Femur (tissue), 1 donor: ENCODE measurements around the gene WDR17.
A peak's percentile ranks its signal among the peaks of the same experiment; 100 is the strongest.

Experiments used
- DNase-seq: peaks from one replicate; pipeline ENCODE4 v3.0.0-alpha.2; 2017

WDR17 gene

DNA sequence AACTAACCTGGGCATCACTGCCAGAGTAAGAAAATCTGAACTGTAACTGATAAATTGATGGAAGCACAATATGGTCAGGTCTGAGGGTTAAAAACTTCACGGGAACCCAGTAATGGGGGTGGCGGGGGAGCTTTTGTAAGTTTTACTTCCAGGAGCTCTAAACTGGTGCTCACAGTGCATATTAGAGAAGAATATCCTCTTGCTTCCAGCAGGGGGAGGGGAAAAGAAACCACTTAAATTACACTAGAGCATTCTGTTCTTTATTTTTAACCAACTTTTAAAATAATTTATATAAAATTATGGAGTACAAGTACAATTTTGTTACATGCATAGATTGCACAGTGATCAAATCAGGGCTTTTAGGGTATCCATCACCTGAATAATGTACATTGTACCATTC, 33.7 kb downstream of the WDR17 start:
- no peak for DNase-seq

DNA sequence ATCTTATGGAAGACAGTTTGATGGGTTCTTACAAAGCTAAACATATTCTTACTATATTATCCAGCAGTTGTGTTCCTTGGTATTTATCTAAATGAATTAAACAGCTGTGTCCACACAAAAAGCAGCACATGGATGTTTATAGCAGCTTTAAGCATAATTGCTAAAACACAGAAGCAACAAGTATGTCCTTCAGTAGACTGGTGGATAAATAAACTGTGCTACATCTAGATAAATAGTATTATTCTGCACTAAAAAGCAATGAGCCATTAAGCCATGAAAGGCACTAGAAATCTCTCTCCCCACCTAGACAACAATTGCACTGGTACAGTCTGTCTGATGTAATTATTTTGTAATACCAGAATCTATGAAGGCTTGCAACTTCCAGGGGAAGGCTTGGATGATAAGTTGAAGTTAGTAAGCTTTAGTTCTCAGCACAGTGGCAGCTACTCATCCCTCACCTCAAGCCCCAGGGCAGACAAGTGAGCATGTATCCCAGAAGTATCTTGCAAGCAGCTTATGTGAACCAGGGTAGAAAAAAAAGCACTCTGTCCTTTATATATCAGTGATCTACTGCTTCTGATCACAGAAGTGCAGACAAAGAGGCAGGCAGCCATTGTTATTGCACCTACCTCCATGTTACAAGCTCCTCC, 36.9 kb downstream of the WDR17 start:
- no peak for DNase-seq

DNA sequence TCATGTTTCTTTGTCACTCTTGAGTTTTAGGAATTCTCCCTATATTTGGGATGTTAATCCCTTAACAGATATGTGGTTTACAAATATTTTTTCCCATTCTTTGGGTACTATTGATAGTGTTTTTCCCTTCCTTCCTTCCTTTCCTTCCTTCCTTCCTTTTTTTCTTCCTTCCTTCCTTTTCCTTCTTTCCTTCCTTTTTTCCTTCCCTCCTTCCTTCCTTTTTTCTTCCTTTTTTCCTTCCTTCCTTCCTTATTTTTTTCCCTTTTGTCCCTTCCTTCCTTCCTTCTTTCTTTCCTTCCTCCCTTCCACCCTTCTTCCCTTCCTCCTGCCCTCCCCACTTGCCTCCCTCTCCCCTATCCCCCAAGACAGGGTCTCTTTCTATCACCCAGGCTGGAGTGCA, 42.1 kb downstream of the WDR17 start:
- no peak for DNase-seq

DNA sequence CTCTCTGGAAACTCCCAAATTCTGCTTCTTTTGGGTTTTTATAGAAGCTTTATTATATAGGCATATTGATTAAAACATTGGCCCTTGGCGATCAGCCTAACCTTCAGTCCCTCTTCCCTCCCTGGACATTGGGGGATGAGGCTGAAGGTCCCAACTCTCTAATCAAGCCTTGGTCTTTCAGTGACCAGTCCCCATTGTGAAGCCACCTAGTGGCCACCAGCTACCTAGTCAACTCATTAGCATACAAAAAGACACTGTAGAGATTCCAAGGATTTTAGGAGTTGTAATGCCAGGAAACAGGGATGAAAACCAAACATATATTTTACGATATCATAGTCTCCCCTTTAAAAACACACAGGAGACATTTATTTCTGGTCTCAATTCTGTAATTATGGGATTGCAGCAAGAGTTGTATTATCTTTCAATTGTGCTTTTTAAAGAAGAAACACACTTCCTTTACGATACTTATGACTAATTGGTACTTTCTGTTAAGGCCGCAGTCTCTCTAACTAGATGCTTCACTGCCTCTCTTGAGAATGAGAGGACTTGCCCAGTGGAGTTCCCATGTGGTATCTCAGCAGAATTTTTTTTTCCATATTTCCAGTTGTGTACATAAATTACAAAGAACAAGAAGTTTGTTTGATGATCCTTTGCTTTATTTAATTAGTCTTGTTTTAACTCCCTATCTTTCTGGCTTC, 58.2 kb downstream of the WDR17 start:
- peak; percentile 19 for DNase-seq

DNA sequence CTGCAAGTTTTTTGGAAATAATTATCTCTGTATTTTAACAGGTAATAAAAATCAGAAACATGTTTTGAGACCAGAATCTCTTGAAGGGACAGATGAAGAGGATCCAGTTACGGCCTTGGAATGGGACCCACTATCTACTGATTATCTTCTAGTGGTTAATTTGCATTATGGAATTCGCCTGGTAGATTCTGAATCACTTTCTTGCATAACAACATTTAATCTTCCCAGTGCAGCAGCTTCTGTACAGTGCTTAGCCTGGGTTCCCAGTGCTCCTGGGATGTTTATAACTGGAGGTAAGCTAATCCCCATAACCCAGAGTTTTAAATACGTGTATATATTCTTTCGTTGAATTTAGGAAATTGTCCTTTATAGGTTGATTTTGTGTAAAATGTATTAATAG, 59.4 kb downstream of the WDR17 start:
- no peak for DNase-seq

DNA sequence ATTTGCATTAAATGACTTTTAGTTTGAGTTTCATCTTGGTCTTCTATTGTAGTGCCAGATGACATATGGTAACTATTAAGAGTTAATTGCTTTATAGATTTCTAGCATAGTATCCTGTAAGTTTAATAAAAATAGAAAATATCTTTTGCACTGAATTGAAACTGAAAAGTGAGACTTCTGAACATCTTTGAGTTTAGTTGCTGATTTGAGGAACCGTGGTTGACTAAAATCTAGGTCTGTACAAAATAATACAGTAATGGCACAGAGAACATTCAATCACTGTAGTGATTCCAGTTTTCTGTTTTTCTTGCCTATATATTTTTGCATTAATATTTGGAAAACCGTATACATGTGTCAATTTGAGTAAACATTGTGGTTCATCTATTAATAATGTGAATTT, 69.0 kb downstream of the WDR17 start:
- no peak for DNase-seq

DNA sequence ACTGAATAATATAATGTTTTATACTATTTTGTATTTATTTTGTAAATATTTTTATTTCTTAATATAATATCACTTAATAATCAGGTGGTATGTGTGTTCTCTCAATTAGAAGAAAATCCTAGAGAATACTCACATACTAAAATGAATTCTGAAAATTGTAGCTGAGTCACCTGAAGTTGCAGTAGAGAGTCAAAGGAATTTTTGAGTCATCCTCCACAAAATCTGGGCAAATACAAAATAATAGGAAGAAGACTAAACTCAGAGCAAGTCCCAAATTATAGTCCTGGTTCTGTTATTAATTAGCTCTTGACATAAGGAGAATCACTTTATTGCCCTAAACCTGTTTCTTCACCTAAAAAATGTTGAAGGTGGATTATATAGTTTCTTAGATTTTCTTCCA, 72.0 kb downstream of the WDR17 start:
- DNase-seq, result no peak

DNA sequence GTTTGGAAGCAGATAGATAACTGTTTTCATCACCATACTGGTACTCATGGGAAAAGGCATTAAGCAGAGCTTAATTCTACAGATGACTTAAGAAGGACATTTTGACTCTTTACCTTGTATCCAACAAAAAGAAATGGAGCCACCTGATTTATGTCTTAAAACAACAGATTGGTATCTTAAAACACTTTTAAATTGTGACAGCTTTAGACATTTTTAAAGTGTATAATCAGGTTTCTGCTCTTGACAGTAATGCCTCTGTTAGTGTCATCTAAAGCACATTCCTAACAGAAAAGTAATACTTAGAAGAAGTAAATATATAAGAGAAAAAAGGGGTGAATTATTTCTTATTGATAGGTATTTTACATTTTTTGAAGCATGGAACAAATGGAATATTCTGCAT, 73.9 kb downstream of the WDR17 start:
- DNase-seq, result no peak

DNA sequence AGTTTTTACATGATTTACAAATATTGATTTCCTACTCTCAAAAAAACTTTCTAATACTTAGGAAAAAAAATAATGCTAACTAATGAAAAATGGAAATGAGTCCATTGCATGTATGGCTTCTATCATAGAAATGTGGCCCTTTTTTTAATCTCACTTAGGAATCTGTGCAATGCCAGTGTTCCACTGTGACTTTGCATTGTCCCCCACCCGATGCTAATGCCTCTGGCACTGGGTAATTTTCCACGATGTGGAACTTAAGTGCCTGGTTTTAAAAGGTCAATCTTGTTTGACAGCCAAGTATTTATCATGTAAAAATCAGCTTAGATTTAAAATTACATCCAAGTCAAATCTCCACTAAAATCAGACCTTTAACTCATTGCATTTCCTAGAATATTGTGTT, 76.6 kb downstream of the WDR17 start:
- no peak for DNase-seq

DNA sequence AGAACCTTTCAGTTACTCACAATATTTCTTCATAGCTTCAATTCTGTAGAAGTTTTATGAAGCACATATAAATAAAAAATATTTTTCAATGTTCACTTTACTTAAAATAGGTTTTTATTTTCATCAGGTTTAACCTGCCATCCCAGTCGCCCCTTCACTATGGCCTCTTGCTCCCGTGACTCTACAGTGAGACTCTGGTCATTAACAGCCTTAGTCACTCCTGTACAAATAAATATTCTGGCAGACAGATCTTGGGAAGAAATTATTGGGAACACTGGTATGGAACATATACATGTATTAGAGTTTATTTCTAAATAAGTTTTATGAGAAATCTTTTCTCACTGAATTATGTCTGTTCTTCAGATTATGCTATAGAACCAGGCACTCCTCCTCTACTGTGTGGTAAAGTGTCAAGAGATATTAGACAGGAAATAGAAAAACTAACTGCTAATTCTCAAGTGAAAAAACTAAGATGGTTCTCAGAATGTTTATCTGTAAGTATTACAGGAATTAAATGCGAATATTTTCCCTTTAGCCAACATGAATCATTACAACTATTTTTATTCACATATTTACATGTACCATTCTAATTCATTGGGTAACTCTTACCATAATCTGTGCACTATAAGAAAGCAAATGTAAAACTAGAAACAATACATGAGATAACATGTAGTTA, 84.2 kb downstream of the WDR17 start:
- DNase-seq, result no peak

DNA sequence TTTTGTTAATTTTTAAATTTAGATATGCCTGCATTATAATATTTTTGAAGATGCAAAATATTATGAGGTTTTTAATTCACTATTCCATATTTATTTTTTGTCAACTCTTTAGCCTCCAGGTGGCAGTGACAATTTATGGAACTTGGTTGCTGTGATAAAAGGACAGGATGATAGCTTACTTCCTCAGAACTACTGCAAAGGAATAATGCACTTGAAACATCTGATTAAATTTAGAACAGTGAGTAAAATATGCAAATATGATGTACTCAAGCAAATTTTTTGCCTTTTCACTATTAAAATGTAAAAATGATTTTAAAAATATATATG, 84.7 kb downstream of the WDR17 start:
- DNase-seq, result no peak

DNA sequence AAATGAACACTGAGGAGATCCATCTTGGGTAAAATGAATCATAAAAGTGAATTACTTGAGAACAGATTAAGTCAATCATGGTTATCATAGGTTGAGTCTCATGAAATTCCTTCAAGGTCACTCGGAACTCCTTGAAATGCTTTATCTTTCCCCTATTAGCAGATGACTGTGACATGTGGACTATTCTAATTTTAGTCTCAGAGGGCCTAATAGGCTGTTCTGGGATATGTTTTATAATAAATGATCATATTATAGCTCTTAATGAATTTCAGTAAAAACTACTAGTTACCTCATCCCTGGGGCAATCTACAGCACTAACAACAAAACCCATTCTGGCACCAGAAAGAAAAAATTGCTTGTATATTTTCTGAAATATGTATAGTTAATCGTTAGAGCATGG, 85.1 kb downstream of the WDR17 start:
- no peak for DNase-seq

DNA sequence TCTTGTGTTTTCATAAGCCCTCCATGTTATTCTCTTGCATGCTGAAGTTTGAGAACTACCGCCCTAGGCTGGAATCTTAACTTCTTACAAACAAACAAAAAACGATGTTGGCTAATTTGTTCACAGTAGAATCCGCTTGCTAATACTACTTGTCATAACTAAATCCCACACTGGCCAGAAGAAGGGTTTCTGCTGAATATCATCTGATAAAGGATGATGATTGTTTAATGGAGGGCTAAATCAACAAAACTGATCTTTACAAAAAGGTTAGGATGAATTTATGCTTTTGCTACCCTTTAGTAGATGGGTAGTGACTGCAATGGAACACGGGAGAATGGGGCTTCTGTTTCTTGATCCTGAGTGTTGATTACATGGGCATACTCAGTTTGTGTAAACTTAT, 87.5 kb downstream of the WDR17 start:
- DNase-seq, result no peak

DNA sequence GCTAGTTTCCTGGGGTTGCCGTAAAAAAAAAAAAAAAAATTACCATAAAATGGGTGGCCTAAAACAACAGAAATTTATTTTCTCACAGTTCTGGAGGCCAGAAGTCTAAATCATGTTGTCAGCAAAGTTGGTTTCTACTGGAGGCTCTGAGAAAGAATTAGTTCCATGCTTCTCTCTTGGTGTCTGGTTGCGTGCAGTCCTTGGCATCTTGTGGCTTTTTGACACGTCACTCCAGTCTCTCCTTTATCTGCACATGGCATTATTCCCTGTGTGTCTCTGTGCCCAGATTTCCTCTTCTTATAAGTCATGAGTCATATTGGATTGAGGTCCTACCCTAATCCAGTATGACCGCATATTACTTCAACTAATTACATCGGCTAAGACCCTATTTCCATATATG, 91.0 kb downstream of the WDR17 start:
- peak; percentile 16 for DNase-seq

DNA sequence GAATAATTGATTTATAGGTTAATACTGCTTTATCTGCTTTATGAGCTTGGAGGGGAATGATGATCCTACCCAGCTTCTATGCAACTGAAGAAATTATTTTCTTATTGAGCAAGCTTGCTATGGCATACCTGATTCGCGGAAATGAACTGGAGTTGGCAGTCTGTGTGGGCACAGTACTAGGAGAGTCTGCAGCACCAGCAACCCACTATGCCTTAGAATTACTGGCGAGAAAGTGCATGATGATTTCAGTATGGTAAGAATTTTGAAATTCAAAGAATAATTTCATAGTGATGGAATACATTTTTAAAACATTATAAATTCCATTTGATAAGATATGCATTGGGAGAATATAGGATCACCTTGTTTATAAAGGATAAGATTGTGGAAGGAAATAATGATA, 97.4 kb downstream of the WDR17 start:
- DNase-seq, result no peak

DNA sequence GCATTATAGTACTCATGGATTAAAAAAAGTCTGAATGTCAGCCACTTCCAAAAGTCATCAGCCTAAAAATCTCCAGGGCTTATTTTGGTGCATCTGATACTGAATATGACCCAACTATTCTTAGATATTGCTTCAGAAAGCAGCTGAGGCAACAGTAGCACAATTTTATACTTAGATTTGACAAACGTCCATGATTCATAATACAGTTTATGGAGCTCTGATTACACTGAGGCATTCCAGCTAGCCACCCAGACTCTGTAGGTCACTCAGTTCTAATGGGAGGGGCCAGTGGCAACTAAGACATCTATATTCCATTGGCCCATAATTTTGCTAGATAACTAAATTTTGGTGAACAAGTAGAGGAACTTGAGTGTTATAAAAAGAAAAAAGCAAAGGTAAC, 119.4 kb downstream of the WDR17 start:
- no peak for DNase-seq

DNA sequence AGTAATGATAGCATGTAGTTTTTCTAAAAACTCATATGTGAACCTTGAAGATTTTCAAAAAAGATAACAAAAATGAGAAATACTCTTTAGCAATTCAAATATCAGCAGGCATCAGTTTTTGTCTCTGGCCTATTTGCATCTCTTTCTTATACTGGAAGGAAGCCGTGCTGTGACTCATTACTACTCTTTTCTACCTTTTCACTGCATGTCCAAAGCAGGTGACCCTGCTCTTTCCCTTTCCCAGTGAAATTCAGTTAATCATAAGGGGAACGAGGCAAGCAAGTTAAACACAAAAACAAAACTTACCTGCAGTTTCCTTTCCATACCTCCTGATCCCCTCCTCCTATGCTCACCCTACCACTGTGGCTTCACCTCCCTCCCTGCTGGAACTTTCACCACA, 120.4 kb downstream of the WDR17 start:
- no peak for DNase-seq

DNA sequence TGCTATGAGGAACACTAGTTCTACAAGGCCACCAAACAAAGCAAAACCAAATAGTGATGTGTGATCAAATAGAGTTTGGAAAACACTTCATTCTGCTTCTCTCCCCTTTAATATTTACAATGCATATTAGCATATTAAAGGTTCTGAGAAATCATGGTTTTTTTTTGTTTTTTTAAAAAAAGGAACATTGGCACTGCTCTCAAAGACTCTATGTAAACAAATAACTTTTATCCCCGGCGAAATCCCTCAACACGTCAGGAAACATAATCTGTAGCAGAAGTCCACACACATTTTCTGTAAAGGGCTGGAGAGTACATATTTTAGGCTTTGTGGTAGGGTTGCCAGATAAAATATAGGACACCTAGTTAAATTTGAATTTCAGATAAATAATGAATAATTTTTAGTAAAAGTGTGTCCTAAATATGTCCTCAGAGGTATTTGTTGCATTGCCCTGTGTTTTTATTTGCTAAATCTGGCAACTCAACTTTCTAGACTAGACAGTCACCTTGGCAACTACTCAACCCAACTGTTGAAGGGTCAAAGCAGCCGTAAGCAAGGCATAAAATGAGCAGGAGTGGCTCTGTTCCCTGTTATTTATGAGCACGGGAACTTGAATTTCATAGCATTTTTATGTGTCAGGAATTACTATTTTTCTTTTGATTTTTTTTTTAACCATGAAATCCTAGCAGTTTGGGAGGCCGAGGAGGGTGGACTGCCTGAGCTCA, 121.2 kb downstream of the WDR17 start:
- no peak for DNase-seq

DNA sequence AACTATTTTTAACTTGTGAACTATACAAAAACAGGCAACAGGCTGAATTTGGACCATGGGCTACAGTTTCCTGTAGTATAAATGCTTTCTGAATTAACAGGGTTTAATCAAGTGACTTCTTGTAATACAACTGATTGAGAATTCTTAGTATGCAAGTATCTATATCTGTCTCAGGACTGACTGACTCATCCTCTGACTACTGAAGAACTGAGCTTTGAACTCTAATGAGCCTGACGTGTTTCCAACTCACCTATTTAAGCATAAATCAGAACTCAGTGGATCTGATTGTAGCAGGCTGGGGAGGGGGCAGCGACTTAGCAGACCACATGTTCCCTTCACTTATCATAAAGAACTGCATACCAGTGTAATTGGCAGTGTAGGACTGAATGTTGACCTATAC, 122.0 kb downstream of the WDR17 start:
- no peak for DNase-seq

DNA sequence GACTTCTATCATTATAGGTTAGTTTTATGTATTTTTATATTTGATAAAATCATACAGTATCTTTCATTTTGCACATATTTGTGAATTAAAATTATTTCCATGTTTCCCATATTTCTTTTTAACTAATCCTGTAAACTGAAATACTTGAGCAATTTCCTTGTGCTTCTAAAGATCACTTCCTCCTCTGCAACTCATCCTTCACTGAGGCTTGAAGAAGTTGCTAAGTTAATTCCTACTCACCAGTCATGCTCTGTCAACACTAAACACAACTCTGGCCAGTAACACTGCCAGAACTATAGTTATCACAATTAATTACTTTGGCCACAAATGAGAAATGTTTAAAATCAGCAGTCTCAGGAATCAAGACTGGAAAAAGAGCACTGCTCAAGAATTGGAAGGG, 123.0 kb downstream of the WDR17 start:
- DNase-seq, result no peak

DNA sequence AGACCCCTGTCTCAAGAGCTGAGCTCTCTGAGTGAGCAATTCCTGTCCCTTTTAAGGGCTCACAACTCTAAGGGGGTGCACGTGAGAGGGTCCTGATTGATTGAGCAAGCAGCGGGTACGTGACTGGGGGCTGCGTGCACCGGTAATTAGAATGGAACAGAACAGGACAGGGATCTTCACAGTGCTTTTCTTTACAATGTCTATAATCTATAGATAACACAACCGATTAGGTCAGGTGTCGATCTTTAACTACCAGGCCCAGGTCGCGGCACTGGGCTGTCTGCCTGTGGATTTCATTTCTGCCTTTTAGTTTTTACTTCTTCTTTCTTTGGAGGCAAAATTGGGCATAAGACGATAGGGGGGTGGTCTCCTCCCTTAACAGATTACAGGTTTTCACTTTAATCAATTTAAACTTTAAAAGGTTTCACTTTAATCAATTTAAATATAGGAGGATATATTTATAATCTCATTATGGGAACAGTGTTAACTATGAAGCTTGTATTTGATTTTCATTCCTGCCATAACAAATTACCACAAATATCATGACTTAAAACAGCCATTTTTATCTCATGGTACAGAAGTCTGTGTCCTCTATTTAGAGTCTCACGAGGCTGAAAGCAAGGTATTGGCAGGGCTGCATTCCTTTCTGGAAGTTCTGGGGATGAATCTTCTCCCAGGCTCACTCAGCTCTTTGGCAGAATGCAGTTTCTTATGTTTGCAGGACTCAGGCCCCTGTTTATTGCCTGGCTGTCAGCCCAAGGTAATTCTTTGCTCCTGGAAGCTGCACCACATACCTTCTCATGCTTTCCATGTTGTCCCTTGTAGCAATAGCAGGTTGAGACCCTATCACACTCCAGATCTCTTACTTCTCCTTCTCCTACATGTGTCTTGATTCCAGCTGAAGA, 124.5 kb downstream of the WDR17 start:
- no peak for DNase-seq

DNA sequence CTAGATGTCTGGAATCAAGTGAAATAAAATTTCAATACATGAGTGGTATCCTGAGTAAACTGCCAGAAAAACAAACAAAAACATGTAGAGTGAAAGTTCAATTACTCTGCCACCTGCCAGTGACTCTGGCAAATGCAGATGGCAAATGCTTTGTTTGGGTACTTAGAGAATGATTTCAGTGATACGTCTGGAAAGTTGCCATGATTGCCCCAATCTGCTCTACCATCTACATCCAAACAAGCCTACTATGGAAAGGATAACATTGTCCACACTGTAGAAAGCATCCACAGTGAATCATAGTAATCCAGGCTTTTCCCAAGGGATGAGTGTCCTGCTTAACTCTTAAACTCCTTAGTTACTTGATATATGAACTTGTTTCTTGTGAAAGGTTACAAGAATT, 126.3 kb downstream of the WDR17 start:
- no peak for DNase-seq

DNA sequence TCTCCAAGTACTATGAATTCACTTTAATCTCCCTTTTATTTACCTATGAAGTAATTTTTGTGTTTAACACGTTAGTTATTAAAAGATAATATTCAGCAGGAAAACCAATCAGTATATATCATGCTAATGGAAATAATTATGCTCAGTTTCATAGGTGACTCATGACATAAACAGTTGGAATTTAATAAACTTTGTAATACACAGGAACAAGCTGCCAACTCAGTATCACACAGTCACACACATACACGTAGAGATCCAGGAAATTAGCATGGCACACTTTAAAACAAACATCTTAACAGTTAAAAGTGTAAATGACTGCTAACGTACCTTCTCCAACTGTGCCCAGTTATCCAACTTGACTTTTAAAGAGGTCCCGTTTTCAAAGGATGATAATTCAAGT, 127.5 kb downstream of the WDR17 start:
- DNase-seq, result no peak
